ENCODE data around the gene WBP4. TPM values are rescaled to one million over a fixed set of nuclear protein-coding genes. Genes with fewer than 3 reads are reported as not detected.

The WBP4 gene
- total and polyA plus RNA-seq, 2 of the 13 experiments (the other 11 are each of a cell fraction or from before 2014, with no cell fraction given) = 6.7 to 11.7 TPM

GRCh38 chr13:41132512-41133152 lies 71.3 kb downstream of the WBP4 start, which contains the start of gene KBTBD6 (continued):
- no peak for TF ChIP-seq BHLHE40 (IDR thresholded peaks at IDR 0.05; ENCODE audit: low read length)
- no peak for TF ChIP-seq GATA4 (IDR thresholded peaks at IDR 0.05; ENCODE audit: borderline replicate concordance, low read depth)
- no peak for TF ChIP-seq BRCA1 (CRISPR knock-in tag; IDR thresholded peaks at IDR 0.05)
- peak; percentile 76; the same call in 1 of the 2 replicates for TF ChIP-seq TSC22D2 (CRISPR knock-in tag; IDR thresholded peaks at IDR 0.05; ENCODE audit: borderline replicate concordance)
- no peak for TF ChIP-seq PCBP2 (optimal IDR thresholded peaks at IDR 0.05; ENCODE audit: low read depth, low read length, poor library complexity, severe bottlenecking)
- TF ChIP-seq ZNF850 (CRISPR knock-in tag; conservative IDR thresholded peaks at IDR 0.05) = no peak
- no peak for TF ChIP-seq MTERF4 (CRISPR knock-in tag; IDR thresholded peaks at IDR 0.05)
- TF ChIP-seq ZNF230 (CRISPR knock-in tag; IDR thresholded peaks at IDR 0.05) = no peak
- no peak for TF ChIP-seq KLF15 (CRISPR knock-in tag; IDR thresholded peaks at IDR 0.05; ENCODE audit: borderline replicate concordance)
- 0 out of 2 replicates have a peak, but pooled peaks have one; percentile 31 for TF ChIP-seq PAXIP1 (CRISPR knock-in tag; conservative IDR thresholded peaks at IDR 0.05)
- 0 out of 2 replicates have a peak, but pooled peaks have one; percentile 53 for TF ChIP-seq MED1 (CRISPR knock-in tag; IDR thresholded peaks at IDR 0.05)
- no peak for TF ChIP-seq CENPBD1 (CRISPR knock-in tag; IDR thresholded peaks at IDR 0.05; ENCODE audit: borderline replicate concordance, low read depth)
- no peak for TF ChIP-seq ZNF572 (CRISPR knock-in tag; IDR thresholded peaks at IDR 0.05)
- TF ChIP-seq ZNF670 (CRISPR knock-in tag; IDR thresholded peaks at IDR 0.05; ENCODE audit: borderline replicate concordance) = no peak; the same call in 1 of the 2 replicates
- TF ChIP-seq TOE1 (CRISPR knock-in tag; IDR thresholded peaks at IDR 0.05) = 0 out of 2 replicates have a peak, but pooled peaks have one; percentile 57
- TF ChIP-seq ZNF878 (CRISPR knock-in tag; IDR thresholded peaks at IDR 0.05) = no peak; the same call in 1 of the 2 replicates
- TF ChIP-seq ZNF549 (CRISPR knock-in tag; IDR thresholded peaks at IDR 0.05) = no peak
- peak; percentile 64 for TF ChIP-seq ZNF331 (CRISPR knock-in tag; IDR thresholded peaks at IDR 0.05)
- TF ChIP-seq DNMT3B (CRISPR knock-in tag; conservative IDR thresholded peaks at IDR 0.05) = no peak
- TF ChIP-seq PHF20 (CRISPR knock-in tag; IDR thresholded peaks at IDR 0.05) = peak; percentile 92
- no peak; the same call in 1 of the 2 replicates for TF ChIP-seq ZNF180 (CRISPR knock-in tag; IDR thresholded peaks at IDR 0.05; ENCODE audit: borderline replicate concordance, low read depth)
- TF ChIP-seq KLF12 (CRISPR knock-in tag; IDR thresholded peaks at IDR 0.05; ENCODE audit: borderline replicate concordance) = no peak
- TF ChIP-seq SRF (IDR thresholded peaks at IDR 0.05; ENCODE audit: low read depth, low read length) = peak; percentile 53; the same call in 1 of the 2 replicates
- peak; percentile 91 for TF ChIP-seq POLR2AphosphoS5 (IDR thresholded peaks at IDR 0.05; ENCODE audit: low read depth, low read length)
- no peak for TF ChIP-seq GPN1 (CRISPR knock-in tag; IDR thresholded peaks at IDR 0.05; ENCODE audit: borderline replicate concordance)
- TF ChIP-seq ZFP36L1 (CRISPR knock-in tag; IDR thresholded peaks at IDR 0.05) = peak; percentile 73; the same call in 1 of the 2 replicates

All from HepG2 (cell line).